HG02763 (cell line): ENCODE data around the gene FAM98B.

Experiments
- ATAC-seq: cut with Tn5 transposase; IDR thresholded peaks from one replicate; pipeline ENCODE4 v1.9.1; 2021; ENCODE audit warnings: mild to moderate bottlenecking, moderate library complexity; ENCODE audit not compliant: unreplicated experiment

FAM98B gene

GRCh38 chr15:38534691-38535090 is 80.8 kb downstream of the FAM98B start:
- no peak for ATAC-seq

- ATAC-seq, result no peak
These were observed 81.7 kb downstream of the FAM98B start for GRCh38 chr15:38535491-38536200.

DNA sequence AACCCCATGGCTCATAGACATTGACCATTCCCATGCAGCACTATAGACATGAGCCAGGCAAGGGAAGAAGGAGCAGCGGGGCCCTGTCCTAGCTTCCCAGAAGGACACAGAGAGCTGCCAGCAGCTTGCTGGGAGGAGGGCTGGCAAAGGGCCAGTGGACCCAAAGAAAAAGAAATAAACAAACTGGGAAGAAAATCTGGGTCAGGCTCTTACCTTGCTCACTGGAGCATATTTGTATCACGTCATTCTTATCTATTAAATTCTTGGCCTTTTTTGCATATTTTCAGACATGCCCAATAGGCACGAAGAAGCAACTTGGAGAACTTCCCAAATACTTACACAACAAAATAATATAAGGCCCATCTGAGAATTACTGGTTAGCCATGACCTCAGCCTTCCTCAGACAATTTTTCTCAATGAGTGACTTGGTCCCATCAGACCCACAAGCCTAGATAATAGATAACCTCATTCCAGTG is 82.3 kb downstream of the FAM98B start:
- no peak for ATAC-seq
